SK-N-SH treated with all-trans-retinoic acid at 6 μM for 48 hours (cell line): Measurements from ENCODE around the gene TIAM2.
A peak's percentile ranks its signal among the peaks of the same experiment; 100 is the strongest.

Experiments
- ATAC-seq: fragments of 200-7000 bp; cut with Tn5 transposase; 3 replicates; pipeline ENCODE4 v1.9.1; 2020; ENCODE audit warnings: mild to moderate bottlenecking, moderate library complexity
- ARNTL ChIP-seq: fragments of 450-650 bp; formaldehyde crosslinking; IDR thresholded peaks from 2 replicates; pipeline ENCODE4 v1.5.0; 2020; ENCODE audit warnings: low read depth, mild to moderate bottlenecking, moderate library complexity, borderline replicate concordance
- BACH2 ChIP-seq: fragments of 250-450 bp; sonication (Bioruptor Pico); IDR thresholded peaks from 2 replicates; pipeline ENCODE4 v1.9.0; 2021; ENCODE audit warnings: mild to moderate bottlenecking, borderline replicate concordance
- CSRNP3 ChIP-seq: fragments of 250-450 bp; sonication (Bioruptor Pico); IDR thresholded peaks from 2 replicates; pipeline ENCODE4 v1.5.1; 2021; ENCODE audit warnings: mild to moderate bottlenecking, moderate library complexity
- GLIS3 ChIP-seq: fragments of 250-450 bp; sonication (Bioruptor Pico); IDR thresholded peaks from 2 replicates; pipeline ENCODE4 v1.5.0; 2020; ENCODE audit warnings: mild to moderate bottlenecking, moderate library complexity
- ISL1 ChIP-seq: fragments of 250-450 bp; sonication (Bioruptor Pico); IDR thresholded peaks from 2 replicates; pipeline ENCODE4 v2.1.2; 2022; ENCODE audit warnings: mild to moderate bottlenecking, moderate library complexity
- OSR1 ChIP-seq: fragments of 250-450 bp; sonication (Bioruptor Pico); IDR thresholded peaks from 2 replicates; pipeline ENCODE4 v1.8.0; 2022; ENCODE audit warnings: moderate library complexity, mild to moderate bottlenecking, inconsistent platforms
- PATZ1 ChIP-seq: fragments of 250-450 bp; sonication (Bioruptor Pico); IDR thresholded peaks from 2 replicates; pipeline ENCODE4 v1.8.0; 2020; ENCODE audit warnings: mild to moderate bottlenecking, moderate library complexity, borderline replicate concordance
- PPARA ChIP-seq: fragments of 250-450 bp; sonication (Bioruptor Pico); IDR thresholded peaks from 2 replicates; pipeline ENCODE4 v1.5.0; 2020; ENCODE audit warnings: mild to moderate bottlenecking, borderline replicate concordance
- RARB ChIP-seq: fragments of 250-450 bp; sonication (Bioruptor Pico); IDR thresholded peaks from 2 replicates; pipeline ENCODE4 v1.8.0; 2021; ENCODE audit warnings: mild to moderate bottlenecking, moderate library complexity
- TCF4 ChIP-seq: fragments of 250-450 bp; sonication (Bioruptor Pico); IDR thresholded peaks from 2 replicates; pipeline ENCODE4 v1.8.0; 2021; ENCODE audit warnings: mild to moderate bottlenecking, moderate library complexity, borderline replicate concordance
- TOX ChIP-seq: fragments of 250-450 bp; sonication (Bioruptor Pico); IDR thresholded peaks from 2 replicates; pipeline ENCODE4 v1.8.0; 2021; ENCODE audit warnings: mild to moderate bottlenecking, moderate library complexity, borderline replicate concordance
- ZC3H10 ChIP-seq: fragments of 250-450 bp; sonication (Bioruptor Pico); IDR thresholded peaks from 2 replicates; pipeline ENCODE4 v1.5.1; 2021; ENCODE audit warnings: mild to moderate bottlenecking, moderate library complexity
- ZFP30 ChIP-seq: fragments of 450-650 bp; formaldehyde crosslinking; IDR thresholded peaks from 2 replicates; pipeline ENCODE4 v1.5.0; 2022; ENCODE audit warnings: mild to moderate bottlenecking, moderate library complexity
- ZNF565 ChIP-seq: fragments of 450-650 bp; formaldehyde crosslinking; conservative IDR thresholded peaks from 2 replicates; pipeline ENCODE4 v1.5.0; 2020; ENCODE audit warnings: low read depth, mild to moderate bottlenecking, moderate library complexity
- ZNF70 ChIP-seq: fragments of 450-650 bp; formaldehyde crosslinking; IDR thresholded peaks from 2 replicates; pipeline ENCODE4 v1.5.0; 2020; ENCODE audit warnings: mild to moderate bottlenecking, moderate library complexity
- ZNF8 ChIP-seq: fragments of 450-650 bp; formaldehyde crosslinking; IDR thresholded peaks from 2 replicates; pipeline ENCODE4 v1.5.0; 2020; ENCODE audit warnings: mild to moderate bottlenecking, moderate library complexity
- TF ChIP-seq, protein P1 (sequence below): fragments of 250-450 bp; sonication (Bioruptor Pico); IDR thresholded peaks from 2 replicates; pipeline ENCODE4 v1.5.1; 2020; ENCODE audit warnings: low read depth, mild to moderate bottlenecking, moderate library complexity
- TF ChIP-seq, protein P2 (sequence below): fragments of 250-450 bp; sonication (Bioruptor Pico); IDR thresholded peaks from 2 replicates; pipeline ENCODE4 v1.8.0; 2021; ENCODE audit warnings: low read depth, mild to moderate bottlenecking, moderate library complexity, borderline replicate concordance
- TF ChIP-seq, protein P3 (sequence below): fragments of 250-450 bp; sonication (Bioruptor Pico); IDR thresholded peaks from 2 replicates; pipeline ENCODE4 v1.5.0; 2020; ENCODE audit warnings: mild to moderate bottlenecking, moderate library complexity

Gene TIAM2

DNA sequence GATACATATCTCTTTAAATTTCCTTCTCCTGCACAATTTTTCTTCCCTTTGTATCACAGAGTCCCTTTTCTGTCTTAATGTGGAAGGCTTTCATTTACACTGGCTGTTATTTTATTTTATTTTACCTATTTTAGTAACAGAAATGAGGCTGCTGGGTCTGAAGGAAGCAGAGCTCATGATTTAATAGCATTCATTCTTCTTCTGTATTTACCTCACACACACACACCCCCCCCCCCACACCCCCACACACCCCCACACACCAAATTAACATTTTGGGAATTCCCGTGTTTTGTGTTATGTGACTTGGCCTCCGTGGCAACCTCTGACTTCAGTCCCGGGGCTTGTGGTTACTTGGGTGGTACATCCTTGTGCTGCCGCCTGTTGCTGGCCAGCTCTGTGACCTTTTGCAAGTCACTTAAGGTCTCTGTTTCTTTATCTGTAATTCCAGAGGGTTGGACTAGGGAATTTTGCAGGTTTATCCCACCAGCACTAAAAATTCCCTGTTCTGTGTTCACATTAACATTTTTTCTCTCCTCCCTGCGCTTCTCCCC lies 108.8 kb downstream of the TIAM2 start (continued):
- TF ChIP-seq RARB (CRISPR knock-in tag) (no peak), BACH2 (CRISPR knock-in tag) (no peak)

DNA sequence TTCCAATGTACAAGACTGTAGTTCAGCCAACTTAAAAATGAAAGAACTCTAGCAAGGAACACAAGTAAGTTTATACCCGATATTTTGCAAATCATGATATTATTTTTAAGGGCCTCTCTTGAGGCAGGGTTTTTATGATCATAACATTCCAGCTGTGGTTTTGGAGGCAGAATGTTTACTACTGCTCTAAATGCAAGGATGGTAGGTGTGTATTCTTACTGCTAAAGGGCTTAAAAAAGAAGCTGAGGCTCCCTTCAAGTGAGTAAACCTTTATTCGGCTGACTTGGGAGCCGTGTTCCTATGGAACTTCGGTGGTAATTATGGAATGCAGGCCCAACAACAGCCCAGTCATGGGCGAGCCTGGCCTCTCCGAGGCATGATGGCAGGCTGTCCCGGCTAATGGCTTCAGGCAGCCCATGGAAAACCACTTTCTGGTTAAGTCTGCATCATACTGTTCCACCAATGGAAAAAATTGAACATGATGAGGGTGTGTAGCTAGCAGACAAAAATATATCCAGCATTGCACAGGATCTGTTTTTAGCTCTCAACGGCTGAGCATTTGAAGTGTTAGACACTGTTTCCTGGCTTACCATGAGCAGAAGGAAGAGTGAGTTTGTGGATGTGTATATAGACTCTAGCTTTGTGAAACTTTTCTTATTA lies 111.5 kb downstream of the TIAM2 start:
- TF ChIP-seq BACH2 (CRISPR knock-in tag) (no peak), CSRNP3 (CRISPR knock-in tag) (no peak), GLIS3 (CRISPR knock-in tag) (no peak), OSR1 (CRISPR knock-in tag) (no peak), PPARA (no peak), TCF4 (no peak), ZC3H10 (CRISPR knock-in tag) (no peak), ZFP30 (CRISPR knock-in tag) (no peak), ZNF70 (CRISPR knock-in tag) (no peak)
- TF ChIP-seq, protein P1, sequence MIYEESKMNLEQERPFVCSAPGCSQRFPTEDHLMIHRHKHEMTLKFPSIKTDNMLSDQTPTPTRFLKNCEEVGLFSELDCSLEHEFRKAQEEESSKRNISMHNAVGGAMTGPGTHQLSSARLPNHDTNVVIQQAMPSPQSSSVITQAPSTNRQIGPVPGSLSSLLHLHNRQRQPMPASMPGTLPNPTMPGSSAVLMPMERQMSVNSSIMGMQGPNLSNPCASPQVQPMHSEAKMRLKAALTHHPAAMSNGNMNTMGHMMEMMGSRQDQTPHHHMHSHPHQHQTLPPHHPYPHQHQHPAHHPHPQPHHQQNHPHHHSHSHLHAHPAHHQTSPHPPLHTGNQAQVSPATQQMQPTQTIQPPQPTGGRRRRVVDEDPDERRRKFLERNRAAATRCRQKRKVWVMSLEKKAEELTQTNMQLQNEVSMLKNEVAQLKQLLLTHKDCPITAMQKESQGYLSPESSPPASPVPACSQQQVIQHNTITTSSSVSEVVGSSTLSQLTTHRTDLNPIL (CRISPR knock-in tag), result no peak
- TF ChIP-seq, protein P2, sequence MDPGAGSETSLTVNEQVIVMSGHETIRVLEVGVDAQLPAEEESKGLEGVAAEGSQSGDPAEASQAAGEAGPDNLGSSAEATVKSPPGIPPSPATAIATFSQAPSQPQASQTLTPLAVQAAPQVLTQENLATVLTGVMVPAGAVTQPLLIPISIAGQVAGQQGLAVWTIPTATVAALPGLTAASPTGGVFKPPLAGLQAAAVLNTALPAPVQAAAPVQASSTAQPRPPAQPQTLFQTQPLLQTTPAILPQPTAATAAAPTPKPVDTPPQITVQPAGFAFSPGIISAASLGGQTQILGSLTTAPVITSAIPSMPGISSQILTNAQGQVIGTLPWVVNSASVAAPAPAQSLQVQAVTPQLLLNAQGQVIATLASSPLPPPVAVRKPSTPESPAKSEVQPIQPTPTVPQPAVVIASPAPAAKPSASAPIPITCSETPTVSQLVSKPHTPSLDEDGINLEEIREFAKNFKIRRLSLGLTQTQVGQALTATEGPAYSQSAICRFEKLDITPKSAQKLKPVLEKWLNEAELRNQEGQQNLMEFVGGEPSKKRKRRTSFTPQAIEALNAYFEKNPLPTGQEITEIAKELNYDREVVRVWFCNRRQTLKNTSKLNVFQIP (CRISPR knock-in tag), result no peak
- TF ChIP-seq, all 23 proteins: peak for 0
- no peak; the same call in 2 of the 3 replicates for ATAC-seq

DNA sequence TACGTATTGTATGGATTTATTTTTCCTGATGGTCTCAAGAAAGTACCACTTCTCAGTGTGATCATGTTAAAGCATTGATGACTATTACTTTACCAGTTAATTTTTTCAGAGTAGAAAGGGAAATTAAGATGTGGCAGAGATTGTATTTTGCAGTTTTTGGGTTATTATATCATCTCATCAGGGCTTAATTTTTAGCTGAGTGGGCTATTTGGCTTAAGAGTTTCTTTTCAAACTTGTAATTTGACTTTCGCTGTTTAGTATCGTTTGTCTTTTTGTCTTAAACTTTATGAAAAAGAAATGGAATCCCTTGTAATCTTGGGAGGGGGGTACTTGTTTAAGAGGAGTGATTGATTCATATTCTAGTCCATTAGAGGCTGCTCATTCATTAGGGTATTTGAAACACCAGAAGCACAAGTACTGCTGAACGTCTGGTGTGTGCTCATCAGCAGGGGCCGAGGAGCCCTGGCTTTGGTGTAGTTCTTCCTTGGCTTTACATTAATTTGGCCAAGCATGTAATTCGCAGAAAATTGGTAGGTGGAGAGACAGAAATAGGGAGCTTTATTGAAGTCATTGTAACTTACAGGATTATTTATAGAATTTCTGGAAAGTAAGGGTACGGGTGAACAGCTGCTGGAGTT lies 112.4 kb downstream of the TIAM2 start:
- ATAC-seq, result no peak
- no peak for TF ChIP-seq BACH2 (CRISPR knock-in tag)
- no peak for TF ChIP-seq ZFP30 (CRISPR knock-in tag)
- no peak for TF ChIP-seq ARNTL
- TF ChIP-seq, protein P3, sequence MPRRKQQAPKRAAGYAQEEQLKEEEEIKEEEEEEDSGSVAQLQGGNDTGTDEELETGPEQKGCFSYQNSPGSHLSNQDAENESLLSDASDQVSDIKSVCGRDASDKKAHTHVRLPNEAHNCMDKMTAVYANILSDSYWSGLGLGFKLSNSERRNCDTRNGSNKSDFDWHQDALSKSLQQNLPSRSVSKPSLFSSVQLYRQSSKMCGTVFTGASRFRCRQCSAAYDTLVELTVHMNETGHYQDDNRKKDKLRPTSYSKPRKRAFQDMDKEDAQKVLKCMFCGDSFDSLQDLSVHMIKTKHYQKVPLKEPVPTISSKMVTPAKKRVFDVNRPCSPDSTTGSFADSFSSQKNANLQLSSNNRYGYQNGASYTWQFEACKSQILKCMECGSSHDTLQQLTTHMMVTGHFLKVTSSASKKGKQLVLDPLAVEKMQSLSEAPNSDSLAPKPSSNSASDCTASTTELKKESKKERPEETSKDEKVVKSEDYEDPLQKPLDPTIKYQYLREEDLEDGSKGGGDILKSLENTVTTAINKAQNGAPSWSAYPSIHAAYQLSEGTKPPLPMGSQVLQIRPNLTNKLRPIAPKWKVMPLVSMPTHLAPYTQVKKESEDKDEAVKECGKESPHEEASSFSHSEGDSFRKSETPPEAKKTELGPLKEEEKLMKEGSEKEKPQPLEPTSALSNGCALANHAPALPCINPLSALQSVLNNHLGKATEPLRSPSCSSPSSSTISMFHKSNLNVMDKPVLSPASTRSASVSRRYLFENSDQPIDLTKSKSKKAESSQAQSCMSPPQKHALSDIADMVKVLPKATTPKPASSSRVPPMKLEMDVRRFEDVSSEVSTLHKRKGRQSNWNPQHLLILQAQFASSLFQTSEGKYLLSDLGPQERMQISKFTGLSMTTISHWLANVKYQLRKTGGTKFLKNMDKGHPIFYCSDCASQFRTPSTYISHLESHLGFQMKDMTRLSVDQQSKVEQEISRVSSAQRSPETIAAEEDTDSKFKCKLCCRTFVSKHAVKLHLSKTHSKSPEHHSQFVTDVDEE (CRISPR knock-in tag), result no peak
- TF ChIP-seq PPARA, result no peak
- no peak for TF ChIP-seq CSRNP3 (CRISPR knock-in tag)
- no peak for TF ChIP-seq ZNF565 (CRISPR knock-in tag)

- ATAC-seq, result peak; percentile 17; the same call in 1 of the 3 replicates
- TF ChIP-seq, protein P2 (CRISPR knock-in tag), result no peak
- TF ChIP-seq OSR1 (CRISPR knock-in tag), result no peak
- no peak for TF ChIP-seq ZC3H10 (CRISPR knock-in tag)
- TF ChIP-seq TCF4, result no peak
- TF ChIP-seq GLIS3 (CRISPR knock-in tag), result no peak
- no peak for TF ChIP-seq PATZ1 (CRISPR knock-in tag)
- no peak for TF ChIP-seq ZNF8 (CRISPR knock-in tag)
- no peak for TF ChIP-seq TOX (CRISPR knock-in tag)
- TF ChIP-seq ISL1 (CRISPR knock-in tag), result no peak
Measured at GRCh38 chr6:155108070-155108820, 113.1 kb downstream of the TIAM2 start.
